Common myeloid progenitor, CD34-positive (primary cell): ENCODE results near the gene SQOR. TPM values are rescaled to one million over a fixed set of nuclear protein-coding genes. Genes with fewer than 3 reads are reported as not detected.

Source experiments
- CTCF ChIA-PET: fragments of 350-600 bp; sonication (Branson Sonifier 250); formaldehyde crosslinking; loops from one replicate; lab custom pipeline; 2021; ENCODE audit warnings: antibody characterized with exemption; lab: Charles Lee
- POLR2A ChIA-PET: fragments of 350-600 bp; sonication (Branson Sonifier 250); formaldehyde crosslinking; loops from one replicate; lab custom pipeline; 2021; ENCODE audit warnings: antibody characterized with exemption; lab: Charles Lee
- DNase-seq, 3 donors: peaks; one replicate each; pipeline versions ENCODE4 v3.0.0 to v3.0.0-alpha.2; 2013
- H3K27ac ChIP-seq, 2 experiments: 1 replicate in 1 of 2; 2 replicates in 1 of 2; pipeline ENCODE4 v1.7.0; 2013; ENCODE audit warnings: inconsistent platforms in 2 of 2, low read length in 2 of 2, mild to moderate bottlenecking in 2 of 2, low read depth in 1 of 2, moderate library complexity in 1 of 2; ENCODE audit not compliant: severe bottlenecking in 2 of 2, insufficient read depth in 1 of 2, poor library complexity in 1 of 2
- H3K27me3 ChIP-seq, 5 experiments: replicated peaks in 2 of 5; 1 replicate in 3 of 5; 2 replicates in 2 of 5; pipeline versions ENCODE4 v1.6.1 to v1.7.0; 2013; ENCODE audit warnings: low read length in 4 of 5, mild to moderate bottlenecking in 2 of 5, moderate library complexity in 2 of 5, inconsistent platforms in 1 of 5; ENCODE audit not compliant: insufficient read depth in 5 of 5, control insufficient read depth in 4 of 5
- H3K36me3 ChIP-seq, 4 experiments: 1 replicate in 2 of 4; 2 replicates in 2 of 4; pipeline versions ENCODE4 v1.6.1 to v1.7.0; 2013; ENCODE audit warnings: low read length in 3 of 4, control low read depth in 1 of 4, mild to moderate bottlenecking in 1 of 4; ENCODE audit not compliant: control insufficient read depth in 4 of 4, insufficient read depth in 4 of 4
- H3K4me1 ChIP-seq, 4 experiments: 1 replicate in 3 of 4; 2 replicates in 1 of 4; pipeline versions ENCODE4 v1.6.1 to v1.7.1; 2013; ENCODE audit warnings: low read length in 3 of 4, mild to moderate bottlenecking in 3 of 4, control low read depth in 1 of 4, inconsistent platforms in 1 of 4, moderate library complexity in 1 of 4; ENCODE audit not compliant: control insufficient read depth in 4 of 4, insufficient read depth in 4 of 4; ENCODE audit errors: control extremely low read depth in 1 of 4
- H3K4me3 ChIP-seq, 7 experiments: 1 replicate in 4 of 7; 2 replicates in 3 of 7; pipeline versions ENCODE4 v1.5.1 to v1.7.0; 2013; ENCODE audit warnings: mild to moderate bottlenecking in 7 of 7, low read length in 6 of 7, moderate library complexity in 6 of 7, inconsistent platforms in 2 of 7, low read depth in 2 of 7, control low read depth in 1 of 7; ENCODE audit not compliant: insufficient read depth in 4 of 7, control insufficient read depth in 1 of 7; ENCODE audit errors: extremely low read depth in 1 of 7
- H3K9me3 ChIP-seq, 5 experiments: 1 replicate in 4 of 5; 2 replicates in 1 of 5; pipeline versions ENCODE4 v1.6.1 to v1.7.1; 2013; ENCODE audit warnings: low read length in 4 of 5, mild to moderate bottlenecking in 2 of 5, inconsistent platforms in 1 of 5, low read depth in 1 of 5, moderate library complexity in 1 of 5; ENCODE audit not compliant: control insufficient read depth in 4 of 5, insufficient read depth in 2 of 5; ENCODE audit errors: control extremely low read depth in 1 of 5
- WGBS: methylation state at CpG from one replicate; pipeline ENCODE4 v1.1.5; 2013; ENCODE audit not compliant: insufficient coverage; 5-methylcytosine and 5-hydroxymethylcytosine counted together
- polyA plus RNA-seq: library from polyadenylated mRNA; unstranded; fragments of 120-200 nt; gene quantifications from one replicate; pipeline ENCODE4 v1.2.1, GENCODE V29; 2013

SQOR gene
- polyA plus RNA-seq: 33.8 TPM

DNA sequence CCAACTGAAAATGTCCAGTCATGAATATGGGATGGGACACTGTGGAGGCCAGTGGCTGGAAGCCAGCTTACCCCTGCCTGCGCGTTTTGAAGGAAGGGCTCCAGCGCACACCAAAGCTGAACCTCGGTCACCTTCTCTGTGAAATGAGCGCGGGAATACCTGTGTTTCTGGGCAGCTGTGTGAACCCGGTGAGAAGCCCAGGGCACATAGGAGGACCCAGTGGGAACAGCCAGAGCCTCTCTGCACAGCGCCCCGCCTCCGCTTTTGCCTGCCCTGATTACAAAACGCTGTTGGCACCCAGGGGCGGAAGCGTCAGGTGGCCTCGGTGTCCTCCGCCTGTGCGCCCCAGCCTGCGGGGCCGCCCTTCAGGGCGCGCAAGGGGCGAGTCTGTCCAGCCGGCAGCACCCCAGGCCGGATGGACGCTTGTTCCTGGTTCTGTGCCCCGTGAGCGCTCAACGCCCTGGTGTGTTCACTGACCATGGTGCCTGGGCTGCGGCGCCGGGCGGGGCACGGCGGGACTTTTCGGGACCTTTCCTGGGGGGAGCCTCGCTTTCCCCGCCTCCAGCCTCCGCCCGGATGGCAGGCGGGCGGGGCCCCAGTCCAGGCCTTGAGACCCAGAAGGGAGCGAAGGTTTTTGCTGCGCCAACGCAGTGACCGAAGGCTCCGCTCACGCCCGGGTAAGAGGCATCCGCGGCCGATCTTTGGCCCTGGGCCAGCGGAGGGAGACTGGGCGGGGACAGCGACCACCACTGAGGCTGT, at the start of gene SQOR:
TSS of gene SQOR (plus strand) at position 598 of the 759 bp plus-strand sequence. CDS start 23,895 bp downstream, outside the sequence.
- Histone ChIP-seq H3K9me3 (no peaks in the 10 kb centered on the region), H3K27me3 (no peaks in the 10 kb centered on the region), H3K27ac (peak within 1 kb of the TSS in 1 of 2 experiments; percentile 71), H3K36me3 (no peaks in the 10 kb centered on the region), H3K4me1 (peaks cover 11 to 50% (median 43%) of the 10 kb centered on the region in 4 experiments), H3K4me3 (peak within 1 kb of the TSS; percentile 74 to 96 (median 83))
- DNase-seq: peak; percentile 49 to 74 (median 72)
- POLR2A ChIA-PET: interaction anchor here (1.4 kb wide), 1 partner anchor 48 kb away, joined by 5 read pairs; the partner anchor contains the start of gene BLOC1S6
- CTCF ChIA-PET: interaction anchor here (0.8 to 1.5 kb wide), 4 partner anchors 9 to 44 kb away, joined by 3 read pairs; no protein-coding TSS in a partner anchor
- WGBS: 2% methylated on average over 53 of the region's 53 CpGs

DNA sequence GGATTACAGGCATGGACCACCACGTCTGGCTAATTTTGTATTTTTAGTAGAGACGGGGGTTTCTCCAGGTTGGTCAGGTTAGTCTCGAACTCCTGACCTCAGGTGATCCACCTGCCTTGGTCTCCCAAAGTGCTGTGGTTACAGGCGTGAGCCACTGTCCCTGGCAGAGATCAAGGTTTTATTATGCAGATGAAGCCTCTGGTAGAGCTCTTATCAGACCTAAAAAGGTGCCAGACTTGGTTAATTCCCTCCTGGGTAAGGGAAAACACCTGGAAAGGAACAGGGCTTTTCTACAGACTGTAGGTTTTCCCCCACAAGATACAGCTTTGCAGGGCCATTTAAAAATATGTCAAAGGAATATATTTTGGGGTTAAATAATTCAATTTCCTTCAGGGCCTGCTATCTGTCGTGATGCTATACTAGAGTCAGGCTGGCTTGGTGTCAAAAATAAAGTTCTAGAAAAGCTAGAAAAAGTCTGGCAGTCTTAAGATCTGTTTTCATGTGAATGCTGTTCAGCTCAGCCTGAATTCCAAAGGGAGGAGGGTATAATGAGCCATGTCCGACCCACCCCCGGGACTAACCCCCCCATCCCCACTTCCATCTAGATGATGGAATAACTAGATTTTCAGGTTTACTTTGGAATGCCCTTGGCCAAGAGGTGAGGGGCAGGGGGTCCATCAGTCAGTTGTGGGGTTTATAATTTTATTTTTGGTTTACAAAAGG, 49.6 kb upstream of the SQOR start:
- no peak for DNase-seq
- peaks cover 0 to 21% (median 3%) of the 10 kb centered on the region in 5 experiments for H3K27me3 ChIP-seq
- ChIA-PET POLR2A (no interaction called here), CTCF (interaction anchor here (1.2 to 5.6 kb wide), 4 partner anchors 12 to 156 kb away, joined by 5 to 37 read pairs (median 9); no protein-coding TSS in a partner anchor)
- H3K4me3 ChIP-seq: no peak overlapping the region
- peaks cover 17 to 36% (median 26%) of the 10 kb centered on the region in 4 experiments for H3K4me1 ChIP-seq
- H3K9me3 ChIP-seq: no peaks in the 10 kb centered on the region
- no peak overlapping the region for H3K27ac ChIP-seq
- no peaks in the 10 kb centered on the region for H3K36me3 ChIP-seq
- 94% methylated on average over 4 of the region's 7 CpGs for WGBS

GRCh38 chr15:45586125-45586524, 48.7 kb upstream of the SQOR start:
- ChIA-PET POLR2A (interaction anchor here (0.9 to 1.6 kb wide), 2 partner anchors 18 to 49 kb away, joined by 3 to 5 read pairs; partner anchors contain the start of gene SQOR), CTCF (interaction anchor here (1.0 to 5.6 kb wide), 11 partner anchors 8 to 157 kb away, joined by 3 to 37 read pairs (median 5); no protein-coding TSS in a partner anchor)
- H3K4me3 ChIP-seq: peak overlapping the region in 6 of 7 experiments; percentile 79 to 100 (median 92)
- DNase-seq: no peak
- peaks cover 17 to 36% (median 26%) of the 10 kb centered on the region in 4 experiments for H3K4me1 ChIP-seq
- H3K27ac ChIP-seq: peak overlapping the region; percentile 93 to 98
- WGBS: 100% methylated on average over 3 of the region's 3 CpGs
- peaks cover 0 to 12% (median under 1%) of the 10 kb centered on the region in 5 experiments for H3K27me3 ChIP-seq
- H3K36me3 ChIP-seq: no peaks in the 10 kb centered on the region
- no peaks in the 10 kb centered on the region for H3K9me3 ChIP-seq

DNA sequence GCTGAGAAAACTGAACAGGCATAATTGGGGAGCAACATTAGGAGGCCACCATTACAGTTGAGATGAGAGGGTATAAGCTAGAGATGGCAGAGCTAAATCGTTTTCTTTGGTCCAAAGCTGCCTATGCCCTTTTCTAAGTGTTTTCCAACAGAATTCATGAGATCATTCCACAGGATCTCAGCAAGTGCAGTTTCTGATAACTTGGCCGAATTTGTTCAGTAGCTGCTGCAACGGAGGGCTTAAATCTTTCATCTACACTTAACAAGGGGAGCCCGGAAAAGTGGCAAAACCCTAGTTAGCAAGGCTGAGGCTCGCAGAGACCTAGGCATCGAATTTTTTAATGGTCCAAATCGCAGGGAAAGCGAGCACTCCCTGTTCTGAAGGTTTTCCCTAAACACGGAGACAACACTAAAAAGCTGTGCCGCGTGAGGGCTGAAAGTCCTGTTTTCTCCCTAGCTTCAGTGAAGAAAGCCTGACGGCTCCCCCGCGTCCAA, 48.2 kb upstream of the SQOR start:
- Histone ChIP-seq H3K9me3 (no peaks in the 10 kb centered on the region), H3K27me3 (peaks cover 0 to 8% (median 0%) of the 10 kb centered on the region in 5 experiments), H3K4me1 (peaks cover 17 to 36% (median 26%) of the 10 kb centered on the region in 4 experiments), H3K27ac (peak overlapping the region; percentile 93 to 98), H3K36me3 (no peaks in the 10 kb centered on the region), H3K4me3 (peak overlapping the region; percentile 46 to 100 (median 88))
- POLR2A ChIA-PET: interaction anchor here (0.5 to 1.6 kb wide), 6 partner anchors 13 to 420 kb away, joined by 3 to 5 read pairs (median 3); partner anchors contain the start of gene SQOR
- DNase-seq: no peak
- CTCF ChIA-PET: interaction anchor here (0.8 to 5.6 kb wide), 14 partner anchors 9 to 184 kb away, joined by 3 to 37 read pairs (median 4); a partner anchor contains a TSS
- WGBS: under 1% methylated on average over 14 of the region's 14 CpGs

DNA sequence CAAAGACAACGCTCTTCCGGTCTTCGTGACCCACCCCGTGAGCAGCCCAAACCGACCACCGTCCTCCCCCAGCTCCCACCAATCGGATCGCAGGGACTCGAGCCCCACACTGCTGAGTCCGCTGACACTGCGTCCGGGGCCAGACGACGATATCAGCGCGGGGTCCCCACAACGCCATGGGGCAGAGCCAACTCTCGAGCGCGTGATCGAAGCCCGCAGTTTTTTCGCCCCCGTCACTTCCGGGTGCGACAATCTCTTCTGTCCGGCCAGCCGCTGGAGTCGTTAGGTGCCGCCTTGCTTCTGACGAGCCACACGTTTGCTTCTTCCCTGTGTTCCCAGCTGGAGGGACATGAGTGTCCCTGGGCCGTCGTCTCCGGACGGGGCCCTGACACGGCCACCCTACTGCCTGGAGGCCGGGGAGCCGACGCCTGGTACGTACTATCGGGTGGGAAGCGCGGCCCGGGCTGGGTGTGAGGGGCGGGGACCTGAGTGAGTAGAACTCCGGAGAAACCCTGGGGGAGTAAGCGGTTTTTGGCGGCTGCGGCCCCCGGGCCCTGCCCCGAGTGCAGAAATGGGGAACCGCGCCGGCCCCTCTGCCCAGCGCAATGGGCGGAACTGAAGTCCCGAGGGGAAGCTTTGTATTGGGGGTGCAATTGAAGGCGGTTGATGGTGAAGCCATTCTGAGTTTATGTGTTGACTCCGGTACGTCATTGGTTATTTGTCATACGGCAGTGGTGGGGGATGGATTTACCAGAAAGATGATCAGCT, 47.5 kb upstream of the SQOR start, which contains the start of gene BLOC1S6:
TSS of gene BLOC1S6 (plus strand) at position 285 of the 768 bp plus-strand sequence. CDS start at position 350, 65 bp downstream.
- Histone ChIP-seq H3K36me3 (peaks cover 0 to 3% (median 0%) of the 10 kb centered on the region in 4 experiments), H3K27me3 (peaks cover 0 to 6% (median 0%) of the 10 kb centered on the region in 5 experiments), H3K4me1 (peaks cover 17 to 40% (median 26%) of the 10 kb centered on the region in 4 experiments), H3K27ac (peak within 1 kb of the TSS; percentile 93 to 98), H3K9me3 (no peaks in the 10 kb centered on the region), H3K4me3 (peak within 1 kb of the TSS; percentile 46 to 100 (median 88))
- CTCF ChIA-PET: interaction anchor here (0.8 to 5.6 kb wide), 15 partner anchors 9 to 185 kb away, joined by 3 to 37 read pairs (median 3); a partner anchor contains a TSS
- peak; percentile 97 to 99 (median 98) for DNase-seq
- WGBS: under 1% methylated on average over 58 of the region's 62 CpGs
- POLR2A ChIA-PET: interaction anchor here (0.5 to 1.6 kb wide), 7 partner anchors 13 to 420 kb away, joined by 3 to 5 read pairs (median 3); partner anchors contain the start of gene SQOR

DNA sequence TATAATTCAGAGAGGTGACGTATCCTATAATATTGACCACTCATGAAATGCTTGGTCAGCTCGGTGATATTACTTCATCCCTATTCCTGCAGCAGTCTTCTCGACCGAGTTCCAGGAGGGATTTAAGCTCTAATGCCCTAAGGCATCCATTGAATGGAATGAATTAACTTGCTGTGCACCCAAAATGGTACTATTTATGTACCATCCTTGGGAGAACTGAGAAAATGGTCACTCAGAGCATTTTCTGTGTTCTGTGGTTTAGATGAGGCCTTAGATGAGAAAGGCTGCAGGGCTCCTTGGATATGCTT, 47.0 kb upstream of the SQOR start:
- Histone ChIP-seq H3K4me3 (peak overlapping the region; percentile 46 to 100 (median 88)), H3K36me3 (peaks cover 0 to 9% (median 3%) of the 10 kb centered on the region in 4 experiments), H3K4me1 (peaks cover 17 to 40% (median 26%) of the 10 kb centered on the region in 4 experiments), H3K27ac (peak overlapping the region; percentile 93 to 98), H3K9me3 (no peaks in the 10 kb centered on the region), H3K27me3 (peaks cover 0 to 2% (median 0%) of the 10 kb centered on the region in 5 experiments)
- ChIA-PET CTCF (interaction anchor here (0.9 to 5.6 kb wide), 8 partner anchors 9 to 158 kb away, joined by 3 to 37 read pairs (median 5); no protein-coding TSS in a partner anchor), POLR2A (interaction anchor here (0.9 to 1.6 kb wide), 3 partner anchors 14 to 58 kb away, joined by 3 to 5 read pairs (median 5); partner anchors contain the start of gene SQOR)
- 0% methylated on average over 1 of the region's 4 CpGs for WGBS
- no peak for DNase-seq
